Measurements from ENCODE around the gene HIPK2. TPM values are rescaled to one million over a fixed set of nuclear protein-coding genes. Genes with fewer than 3 reads are reported as not detected.

Gene HIPK2
- total RNA-seq, 2 experiments from 2014 or later: 6.2 to 7.9 TPM

GRCh38 chr7:139731802-139732470, 45.9 kb downstream of the HIPK2 start:
- Histone ChIP-seq H3K4me1 (ENCODE audit: insufficient read depth, low read length, poor library complexity, severe bottlenecking) (peaks cover 23% of the 10 kb centered on the region), H4K20me1 (ENCODE audit: insufficient read depth, low read length) (no peaks in the 10 kb centered on the region), H3K36me3 (ENCODE audit: insufficient read depth, low read length) (no peaks in the 10 kb centered on the region), H3K79me2 (ENCODE audit: insufficient read depth, low read depth, low read length) (no peaks in the 10 kb centered on the region), H3K9me3 (ENCODE audit: low read length) (no peaks in the 10 kb centered on the region), H3K4me2 (ENCODE audit: low read length) (peak overlapping the region; percentile 52), H2AFZ (ENCODE audit: low read length) (peak overlapping the region; percentile 46; the same call in 1 of the 2 replicates), H3K9me2 (ENCODE audit: insufficient read depth, low read length) (no peaks in the 10 kb centered on the region), H3K4me3 (ENCODE audit: low read depth, low read length, poor library complexity, severe bottlenecking) (peak overlapping the region; percentile 26), H3K27ac (ENCODE audit: low read depth, low read length, poor library complexity, severe bottlenecking) (peak overlapping the region; percentile 28)
- no peak for TF ChIP-seq CTCF (conservative IDR thresholded peaks at IDR 0.05; ENCODE audit: low read length)
- no peak for TF ChIP-seq EZH2phosphoT487 (IDR thresholded peaks at IDR 0.05; ENCODE audit: borderline replicate concordance, low read depth, low read length)
- BruUV-seq (replicated peaks): no TSS peak
- intact Hi-C loops (cut with micrococcal nuclease; ENCODE audit: unreplicated experiment): no loop called here
- ChIA-PET POLR2A (interaction anchor here (1.7 kb wide), 1 partner anchor 22 kb away, joined by 7 read pairs; no protein-coding TSS in a partner anchor), CTCF (ENCODE audit: unreplicated experiment) (no interaction called here)
- DNase-seq (ENCODE audit: low spot score): no peak

- Histone ChIP-seq H3K36me3 (ENCODE audit: insufficient read depth, low read length) (no peaks in the 10 kb centered on the region), H3K4me1 (ENCODE audit: insufficient read depth, low read length, poor library complexity, severe bottlenecking) (peaks cover 19% of the 10 kb centered on the region), H3K4me3 (ENCODE audit: low read depth, low read length, poor library complexity, severe bottlenecking) (no peak overlapping the region), H3K27ac (ENCODE audit: low read depth, low read length, poor library complexity, severe bottlenecking) (peak overlapping the region; percentile 28), H3K79me2 (ENCODE audit: insufficient read depth, low read depth, low read length) (no peaks in the 10 kb centered on the region), H2AFZ (ENCODE audit: low read length) (peak overlapping the region; percentile 46; the same call in 1 of the 2 replicates), H4K20me1 (ENCODE audit: insufficient read depth, low read length) (no peaks in the 10 kb centered on the region), H3K4me2 (ENCODE audit: low read length) (peak overlapping the region; percentile 52), H3K9me3 (ENCODE audit: low read length) (no peaks in the 10 kb centered on the region), H3K9me2 (ENCODE audit: insufficient read depth, low read length) (no peaks in the 10 kb centered on the region)
- POLR2A ChIA-PET: interaction anchor here (1.7 kb wide), 1 partner anchor 23 kb away, joined by 7 read pairs; no protein-coding TSS in a partner anchor
- intact Hi-C loops (cut with micrococcal nuclease; ENCODE audit: unreplicated experiment): no loop called here
- BruUV-seq (replicated peaks): no TSS peak
- CTCF ChIA-PET (ENCODE audit: unreplicated experiment): no interaction called here
- peak; percentile 78 for DNase-seq (ENCODE audit: low spot score)
- TF ChIP-seq CTCF (conservative IDR thresholded peaks at IDR 0.05; ENCODE audit: low read length) (no peak), EZH2phosphoT487 (IDR thresholded peaks at IDR 0.05; ENCODE audit: borderline replicate concordance, low read depth, low read length) (no peak)
Measured at GRCh38 chr7:139730746-139731612, 46.8 kb downstream of the HIPK2 start.
